Activated CD8-positive, alpha-beta T cell treated with anti-CD3 and anti-CD28 coated beads for 36 hours (primary cell): Measurements from ENCODE around the gene ITPR1. TPM values are rescaled to one million over a fixed set of nuclear protein-coding genes. Genes with fewer than 3 reads are reported as not detected.

Experiments used
- ATAC-seq: fragments of 200-7000 bp; cut with Tn5 transposase; one replicate; pipeline ENCODE4 v1.10.0; 2021; ENCODE audit warnings: mild to moderate bottlenecking, moderate library complexity
- CTCF ChIA-PET: fragments of 350-600 bp; sonication (Branson Sonifier 250); formaldehyde crosslinking; loops from one replicate; lab custom pipeline; 2021; ENCODE audit warnings: antibody characterized with exemption; lab: Charles Lee
- POLR2A ChIA-PET: fragments of 350-600 bp; sonication (Branson Sonifier 250); formaldehyde crosslinking; loops from one replicate; lab custom pipeline; 2021; ENCODE audit warnings: antibody characterized with exemption; lab: Charles Lee
- DNase-seq: peaks from one replicate; pipeline ENCODE4 v3.0.0-alpha.2; 2020
- H3K27ac Mint-ChIP-seq: one replicate; pipeline ENCODE4 v1.8.0; 2021; ENCODE audit warnings: mild to moderate bottlenecking, mixed read lengths
- H3K27me3 Mint-ChIP-seq: one replicate; pipeline ENCODE4 v1.8.0; 2021; ENCODE audit warnings: mixed read lengths
- H3K36me3 Mint-ChIP-seq: one replicate; pipeline ENCODE4 v1.8.0; 2021; ENCODE audit warnings: low read depth, mixed read lengths
- H3K4me1 Mint-ChIP-seq: one replicate; pipeline ENCODE4 v1.8.0; 2021; ENCODE audit warnings: low read depth, mixed read lengths
- H3K4me3 Mint-ChIP-seq: one replicate; pipeline ENCODE4 v1.8.0; 2021; ENCODE audit warnings: mild to moderate bottlenecking, moderate library complexity, mixed read lengths
- H3K9me3 Mint-ChIP-seq: one replicate; pipeline ENCODE4 v1.8.0; 2021; ENCODE audit warnings: mixed read lengths
- CTCF ChIP-seq: fragments of 200-600 bp; IDR thresholded peaks from one replicate; pipeline ENCODE4 v1.8.0; 2022; ENCODE audit warnings: antibody characterized with exemption, mild to moderate bottlenecking
- intact Hi-C: fragments of 100-400 bp; cut with micrococcal nuclease; formaldehyde crosslinking; loops from one replicate; pipeline ENCODE4 v1.10.0; 2022
- total RNA-seq, 2 experiments: library from RNA; stranded (reverse); gene quantifications; one replicate each; pipeline ENCODE4 v1.2.3, GENCODE V29; 2021

ITPR1 gene
- total RNA-seq, 2 experiments from 2014 or later = 93.9 to 98.2 TPM

DNA sequence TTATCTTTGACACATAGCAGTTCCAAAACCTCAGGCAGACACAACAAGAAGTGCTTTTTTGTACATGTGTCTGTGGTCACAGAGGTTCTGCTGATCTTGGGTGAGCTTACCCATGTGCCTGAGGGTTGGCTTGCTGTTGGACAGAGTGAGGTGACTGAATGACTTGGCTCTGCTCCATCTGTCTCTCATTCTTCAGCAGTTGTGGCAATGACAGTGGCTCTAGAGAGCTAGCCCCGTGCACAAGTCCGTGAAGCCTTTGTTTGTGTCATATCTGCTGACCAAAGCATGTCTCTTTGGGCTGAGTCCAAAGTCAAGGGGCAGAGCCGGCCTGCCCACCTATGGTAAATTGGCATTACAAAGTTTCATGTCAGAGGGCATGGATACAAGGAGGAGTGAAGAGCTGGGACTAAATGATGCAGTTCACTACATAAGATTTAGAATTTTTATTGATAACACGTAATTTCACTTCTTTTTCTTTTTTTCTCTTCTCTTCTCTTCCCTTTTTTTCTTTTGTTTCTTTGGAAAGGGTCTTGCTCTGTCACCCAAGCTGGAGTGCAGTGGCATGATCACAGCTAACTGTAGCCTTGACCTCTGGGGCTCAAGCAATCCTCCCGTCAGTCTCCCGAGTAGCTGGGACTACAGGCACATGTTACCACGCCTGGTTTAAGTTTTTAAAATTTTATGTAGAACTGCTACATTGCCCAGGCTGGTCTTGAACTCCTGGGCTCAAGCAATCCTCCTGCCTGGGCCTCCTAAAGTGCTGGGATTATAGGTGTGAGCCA, 77.9 kb downstream of the ITPR1 start:
- intact Hi-C loops = no loop called here
- no peaks in the 10 kb centered on the region for H3K9me3 Mint-ChIP-seq
- POLR2A ChIA-PET = no interaction called here
- DNase-seq (peak; percentile 18), ATAC-seq (peak; percentile 61)
- CTCF ChIA-PET = interaction anchor here (1.1 to 1.9 kb wide), 6 partner anchors 13 to 221 kb away, joined by 3 to 7 read pairs (median 4); no protein-coding TSS in a partner anchor
- H3K36me3 Mint-ChIP-seq = no peaks in the 10 kb centered on the region
- peaks cover 22% of the 10 kb centered on the region for H3K4me1 Mint-ChIP-seq
- no peaks in the 10 kb centered on the region for H3K27me3 Mint-ChIP-seq
- no peak overlapping the region for H3K27ac Mint-ChIP-seq
- TF ChIP-seq CTCF = no peak
- no peak overlapping the region for H3K4me3 Mint-ChIP-seq

DNA sequence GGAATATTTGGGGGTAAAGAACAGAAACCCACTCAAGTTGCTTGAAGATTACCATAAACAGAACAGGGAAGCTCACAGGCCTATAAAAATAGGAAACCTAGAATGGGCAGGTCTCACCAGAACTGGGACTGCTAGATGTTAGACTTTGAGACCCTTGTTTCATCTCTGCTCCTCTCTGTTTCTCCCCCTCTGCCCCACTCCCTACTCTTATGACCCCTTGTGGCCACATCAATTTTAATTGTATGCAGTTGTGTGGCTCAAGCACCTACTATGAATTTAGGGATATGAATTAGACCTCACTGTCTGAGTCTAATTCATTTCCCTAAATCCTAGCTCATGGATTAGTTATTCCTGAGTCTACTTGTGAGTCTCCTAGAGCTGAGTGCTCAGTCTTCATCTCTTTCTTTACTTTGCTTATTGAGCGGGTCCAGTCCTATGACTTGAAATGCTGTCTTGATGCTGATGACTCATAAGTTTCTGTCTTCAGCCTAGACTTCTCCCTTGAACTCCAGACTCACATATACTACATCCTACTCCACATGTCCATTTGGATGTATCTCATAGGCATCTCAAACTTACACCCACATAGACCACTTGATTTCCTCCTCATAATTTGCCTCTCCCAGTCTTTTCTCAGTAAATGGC, 78.7 kb downstream of the ITPR1 start:
- Mint-ChIP-seq H3K4me3 (no peak overlapping the region), H3K27ac (no peak overlapping the region), H3K4me1 (peaks cover 24% of the 10 kb centered on the region), H3K36me3 (no peaks in the 10 kb centered on the region), H3K27me3 (no peaks in the 10 kb centered on the region), H3K9me3 (no peaks in the 10 kb centered on the region)
- ChIA-PET CTCF (interaction anchor here (1.1 to 1.9 kb wide), 6 partner anchors 13 to 222 kb away, joined by 3 to 7 read pairs (median 4); no protein-coding TSS in a partner anchor), POLR2A (no interaction called here)
- DNase-seq (no peak), ATAC-seq (peak; percentile 68)
- no peak for TF ChIP-seq CTCF
- intact Hi-C loops = no loop called here

DNA sequence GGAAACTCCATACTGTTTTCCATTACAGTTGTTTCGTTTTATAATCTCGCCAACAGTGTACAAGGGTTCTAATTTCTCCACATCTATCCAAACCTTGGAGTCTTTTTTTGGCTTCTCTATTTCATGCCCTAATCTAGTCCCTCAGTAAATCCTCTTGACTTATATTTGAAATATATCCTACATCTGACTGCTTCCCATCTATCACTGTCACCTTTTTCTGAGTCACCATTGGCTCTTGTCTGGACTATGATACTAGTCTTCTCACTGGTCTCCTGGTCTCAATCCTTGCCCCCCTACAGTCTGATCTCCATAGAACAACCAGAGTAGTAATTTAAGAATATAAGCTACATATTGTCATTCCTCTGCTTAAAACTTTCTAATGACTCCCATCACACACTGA, 80.0 kb downstream of the ITPR1 start:
- no peak for DNase-seq
- intact Hi-C loops = no loop called here

GRCh38 chr3:4574426-4574965, 81.3 kb downstream of the ITPR1 start:
- ATAC-seq (no peak), DNase-seq (no peak)
- TF ChIP-seq CTCF = no peak
- Mint-ChIP-seq H3K4me1 (peaks cover 19% of the 10 kb centered on the region), H3K27ac (no peak overlapping the region), H3K27me3 (no peaks in the 10 kb centered on the region), H3K9me3 (no peaks in the 10 kb centered on the region), H3K36me3 (no peaks in the 10 kb centered on the region), H3K4me3 (no peak overlapping the region)
- ChIA-PET CTCF (no interaction called here), POLR2A (no interaction called here)
- intact Hi-C loops = no loop called here

More for the DNA sequence above, 80.0 kb downstream of the ITPR1 start:
- H3K27me3 Mint-ChIP-seq = no peaks in the 10 kb centered on the region
- H3K4me3 Mint-ChIP-seq = no peak overlapping the region
- peaks cover 24% of the 10 kb centered on the region for H3K4me1 Mint-ChIP-seq
- ChIA-PET CTCF (interaction anchor here (1.5 kb wide), 1 partner anchor 60 kb away, joined by 3 read pairs; no protein-coding TSS in a partner anchor), POLR2A (no interaction called here)
- no peak overlapping the region for H3K27ac Mint-ChIP-seq
- ATAC-seq = no peak
- no peaks in the 10 kb centered on the region for H3K9me3 Mint-ChIP-seq
- no peaks in the 10 kb centered on the region for H3K36me3 Mint-ChIP-seq
- no peak for TF ChIP-seq CTCF
